MM.1S (cell line): Measurements from ENCODE around the gene FOXI2.

ENCODE experiments used
- DNase-seq: peaks from one replicate; pipeline ENCODE4 v3.0.0-alpha.2; 2015
- H2AFZ ChIP-seq: fragments of 300-600 bp; sonication (generic); 2 replicates; pipeline ENCODE4 v1.6.0; 2016; ENCODE audit warnings: antibody characterized with exemption, low read length
- H3F3A ChIP-seq: fragments of 300-600 bp; sonication (generic); 2 replicates; pipeline ENCODE4 v1.6.1; 2016; ENCODE audit warnings: mild to moderate bottlenecking, antibody characterized with exemption, low read length, moderate library complexity, mixed read lengths; ENCODE audit not compliant: insufficient read depth
- H3K27ac ChIP-seq: fragments of 300-600 bp; sonication (generic); 2 replicates; pipeline ENCODE4 v1.5.1; 2016; ENCODE audit warnings: mild to moderate bottlenecking, low read length
- H3K27me3 ChIP-seq: fragments of 300-600 bp; sonication (generic); replicated peaks from 2 replicates; pipeline ENCODE4 v1.6.0; 2016; ENCODE audit warnings: low read length; ENCODE audit not compliant: insufficient read depth
- H3K36me3 ChIP-seq: fragments of 300-600 bp; sonication (generic); replicated peaks from 2 replicates; pipeline ENCODE4 v1.6.1; 2016; ENCODE audit warnings: mild to moderate bottlenecking, low read length, mixed read lengths; ENCODE audit not compliant: insufficient read depth
- H3K4me1 ChIP-seq: fragments of 300-600 bp; sonication (generic); 2 replicates; pipeline ENCODE4 v1.6.1; 2016; ENCODE audit warnings: low read length, mixed read lengths
- H3K4me2 ChIP-seq: fragments of 300-600 bp; sonication (generic); 2 replicates; pipeline ENCODE4 v1.6.0; 2016; ENCODE audit warnings: low read depth, low read length
- H3K4me3 ChIP-seq: fragments of 300-600 bp; sonication (generic); 2 replicates; pipeline ENCODE4 v1.5.1; 2016; ENCODE audit warnings: low read length, mixed read lengths
- H3K79me2 ChIP-seq: fragments of 300-600 bp; sonication (generic); 2 replicates; pipeline ENCODE4 v1.6.1; 2016; ENCODE audit warnings: mixed run types, low read length, mixed read lengths
- H3K9ac ChIP-seq: fragments of 300-600 bp; sonication (generic); 2 replicates; pipeline ENCODE4 v1.6.1; 2016; ENCODE audit warnings: low read length, mixed read lengths
- H3K9me2 ChIP-seq: fragments of 300-600 bp; sonication (generic); replicated peaks from 2 replicates; pipeline ENCODE4 v1.6.1; 2016; ENCODE audit warnings: mild to moderate bottlenecking, low read length, mixed read lengths; ENCODE audit not compliant: insufficient read depth
- H3K9me3 ChIP-seq: fragments of 300-600 bp; sonication (generic); replicated peaks from 2 replicates; pipeline ENCODE4 v1.6.1; 2016; ENCODE audit warnings: mild to moderate bottlenecking, low read length, mixed read lengths; ENCODE audit not compliant: insufficient read depth
- H4K20me1 ChIP-seq: fragments of 300-600 bp; sonication (generic); 2 replicates; pipeline ENCODE4 v1.6.1; 2016; ENCODE audit warnings: mild to moderate bottlenecking, low read length, moderate library complexity, mixed read lengths; ENCODE audit not compliant: insufficient read depth
- CTCF ChIP-seq: fragments of 300-600 bp; sonication (generic); IDR thresholded peaks from 2 replicates; pipeline ENCODE4 v1.5.1; 2016; ENCODE audit warnings: antibody characterized with exemption, low read length, mixed read lengths
- EZH2 ChIP-seq: fragments of 300-600 bp; sonication (generic); optimal IDR thresholded peaks from 2 replicates; pipeline ENCODE3; 2017; ENCODE audit warnings: low read depth, mild to moderate bottlenecking, antibody characterized with exemption, low read length, mixed read lengths
- EZH2phosphoT487 ChIP-seq: fragments of 300-600 bp; sonication (generic); IDR thresholded peaks from 2 replicates; pipeline ENCODE4 v1.6.1; 2018; ENCODE audit warnings: antibody characterized with exemption, low read length

FOXI2 gene

GRCh38 chr10:127699311-127699710, 37.7 kb upstream of the FOXI2 start:
- DNase-seq = no peak
- H3K79me2 ChIP-seq = no peaks in the 10 kb centered on the region
- no peak overlapping the region for H2AFZ ChIP-seq
- H3K4me2 ChIP-seq = no peak overlapping the region
- H3K9me3 ChIP-seq = no peaks in the 10 kb centered on the region
- H3K27ac ChIP-seq = no peak overlapping the region
- no peaks in the 10 kb centered on the region for H3K36me3 ChIP-seq
- H3K9me2 ChIP-seq = no peaks in the 10 kb centered on the region
- TF ChIP-seq CTCF (no peak), EZH2 (no peak), EZH2phosphoT487 (no peak)
- H3K4me3 ChIP-seq = no peak overlapping the region
- no peak overlapping the region for H3K9ac ChIP-seq
- no peaks in the 10 kb centered on the region for H3F3A ChIP-seq
- H3K27me3 ChIP-seq = no peaks in the 10 kb centered on the region
- H4K20me1 ChIP-seq = no peaks in the 10 kb centered on the region
- no peaks in the 10 kb centered on the region for H3K4me1 ChIP-seq

GRCh38 chr10:127702271-127702670, 34.7 kb upstream of the FOXI2 start:
- TF ChIP-seq EZH2phosphoT487 (no peak), EZH2 (no peak), CTCF (no peak)
- Histone ChIP-seq H3K9me3 (no peaks in the 10 kb centered on the region), H4K20me1 (no peaks in the 10 kb centered on the region), H3K36me3 (no peaks in the 10 kb centered on the region), H3K27me3 (no peaks in the 10 kb centered on the region), H3K4me2 (no peak overlapping the region), H3K9ac (no peak overlapping the region), H3K4me3 (no peak overlapping the region), H3F3A (no peaks in the 10 kb centered on the region), H3K9me2 (no peaks in the 10 kb centered on the region), H3K27ac (no peak overlapping the region), H3K4me1 (no peaks in the 10 kb centered on the region), H3K79me2 (no peaks in the 10 kb centered on the region), H2AFZ (no peak overlapping the region)
- no peak for DNase-seq

GRCh38 chr10:127715249-127715648, 21.7 kb upstream of the FOXI2 start:
- H2AFZ ChIP-seq = no peak overlapping the region
- H3K9me2 ChIP-seq = no peaks in the 10 kb centered on the region
- no peak for DNase-seq

More at GRCh38 chr10:127715249-127715648, 21.7 kb upstream of the FOXI2 start:
- no peaks in the 10 kb centered on the region for H3K9me3 ChIP-seq
- H3K4me1 ChIP-seq = no peaks in the 10 kb centered on the region
- H3K4me2 ChIP-seq = no peak overlapping the region
- H3K36me3 ChIP-seq = no peaks in the 10 kb centered on the region
- no peak overlapping the region for H3K4me3 ChIP-seq
- no peak overlapping the region for H3K9ac ChIP-seq
- H3F3A ChIP-seq = no peaks in the 10 kb centered on the region
- H3K27me3 ChIP-seq = no peaks in the 10 kb centered on the region
- no peaks in the 10 kb centered on the region for H4K20me1 ChIP-seq
- H3K27ac ChIP-seq = no peak overlapping the region
- TF ChIP-seq EZH2phosphoT487 (no peak), CTCF (no peak), EZH2 (no peak)
- H3K79me2 ChIP-seq = no peaks in the 10 kb centered on the region
